ENCODE results near the gene RUVBL1. TPM values are rescaled to one million over a fixed set of nuclear protein-coding genes. Genes with fewer than 3 reads are reported as not detected.

The RUVBL1 gene
- total RNA-seq, 1 experiment from 2014 or later: 94.9 TPM

GRCh38 chr3:128071771-128072453, 51.7 kb downstream of the RUVBL1 start:
- no peaks in the 10 kb centered on the region for H3K9me3 ChIP-seq (ENCODE audit: low read length)
- H3K4me1 ChIP-seq (ENCODE audit: insufficient read depth, low read length): peaks cover 14% of the 10 kb centered on the region
- H2AFZ ChIP-seq (ENCODE audit: low read length): no peak overlapping the region
- ATAC-seq (0 out of 2 replicates have a peak, but pooled peaks have one; percentile 2), DNase-seq (no peak)
- H3K9ac ChIP-seq (ENCODE audit: low read length): no peak overlapping the region
- no TSS peak for BruUV-seq (replicated peaks)
- peaks cover 18% of the 10 kb centered on the region; the same call in 1 of the 2 replicates for H4K20me1 ChIP-seq (ENCODE audit: low read length)
- ChIA-PET POLR2A (ENCODE audit: unreplicated experiment) (no interaction called here), CTCF (no interaction called here)
- intact Hi-C loops (cut with micrococcal nuclease): loop anchor here (10.0 kb wide), 1 partner anchor 63 kb away; no protein-coding TSS in a partner anchor
- H3K36me3 ChIP-seq (ENCODE audit: low read depth, low read length): peaks cover 42% of the 10 kb centered on the region
- H3K4me2 ChIP-seq (ENCODE audit: low read length): no peak overlapping the region
- no peaks in the 10 kb centered on the region for H3K79me2 ChIP-seq (ENCODE audit: low read length)
- H3K27me3 ChIP-seq (ENCODE audit: low read length): no peaks in the 10 kb centered on the region
- no peak overlapping the region for H3K4me3 ChIP-seq (ENCODE audit: low read length)
- H3F3A ChIP-seq (ENCODE audit: low read length, unreplicated experiment): peaks cover 8% of the 10 kb centered on the region
- TF ChIP-seq EZH2 (IDR thresholded peaks at IDR 0.05; ENCODE audit: low read length, unreplicated experiment) (no peak), EZH2phosphoT487 (IDR thresholded peaks at IDR 0.05; ENCODE audit: borderline replicate concordance, low read length) (no peak)
- TF ChIP-seq, protein P1, sequence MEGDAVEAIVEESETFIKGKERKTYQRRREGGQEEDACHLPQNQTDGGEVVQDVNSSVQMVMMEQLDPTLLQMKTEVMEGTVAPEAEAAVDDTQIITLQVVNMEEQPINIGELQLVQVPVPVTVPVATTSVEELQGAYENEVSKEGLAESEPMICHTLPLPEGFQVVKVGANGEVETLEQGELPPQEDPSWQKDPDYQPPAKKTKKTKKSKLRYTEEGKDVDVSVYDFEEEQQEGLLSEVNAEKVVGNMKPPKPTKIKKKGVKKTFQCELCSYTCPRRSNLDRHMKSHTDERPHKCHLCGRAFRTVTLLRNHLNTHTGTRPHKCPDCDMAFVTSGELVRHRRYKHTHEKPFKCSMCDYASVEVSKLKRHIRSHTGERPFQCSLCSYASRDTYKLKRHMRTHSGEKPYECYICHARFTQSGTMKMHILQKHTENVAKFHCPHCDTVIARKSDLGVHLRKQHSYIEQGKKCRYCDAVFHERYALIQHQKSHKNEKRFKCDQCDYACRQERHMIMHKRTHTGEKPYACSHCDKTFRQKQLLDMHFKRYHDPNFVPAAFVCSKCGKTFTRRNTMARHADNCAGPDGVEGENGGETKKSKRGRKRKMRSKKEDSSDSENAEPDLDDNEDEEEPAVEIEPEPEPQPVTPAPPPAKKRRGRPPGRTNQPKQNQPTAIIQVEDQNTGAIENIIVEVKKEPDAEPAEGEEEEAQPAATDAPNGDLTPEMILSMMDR (conservative IDR thresholded peaks at IDR 0.05; ENCODE audit: low read depth, low read length): no peak
- H3K9me2 ChIP-seq (replicated peaks; ENCODE audit: low read length): no peaks in the 10 kb centered on the region
- H3K27ac ChIP-seq (ENCODE audit: low read length): no peak overlapping the region

DNA sequence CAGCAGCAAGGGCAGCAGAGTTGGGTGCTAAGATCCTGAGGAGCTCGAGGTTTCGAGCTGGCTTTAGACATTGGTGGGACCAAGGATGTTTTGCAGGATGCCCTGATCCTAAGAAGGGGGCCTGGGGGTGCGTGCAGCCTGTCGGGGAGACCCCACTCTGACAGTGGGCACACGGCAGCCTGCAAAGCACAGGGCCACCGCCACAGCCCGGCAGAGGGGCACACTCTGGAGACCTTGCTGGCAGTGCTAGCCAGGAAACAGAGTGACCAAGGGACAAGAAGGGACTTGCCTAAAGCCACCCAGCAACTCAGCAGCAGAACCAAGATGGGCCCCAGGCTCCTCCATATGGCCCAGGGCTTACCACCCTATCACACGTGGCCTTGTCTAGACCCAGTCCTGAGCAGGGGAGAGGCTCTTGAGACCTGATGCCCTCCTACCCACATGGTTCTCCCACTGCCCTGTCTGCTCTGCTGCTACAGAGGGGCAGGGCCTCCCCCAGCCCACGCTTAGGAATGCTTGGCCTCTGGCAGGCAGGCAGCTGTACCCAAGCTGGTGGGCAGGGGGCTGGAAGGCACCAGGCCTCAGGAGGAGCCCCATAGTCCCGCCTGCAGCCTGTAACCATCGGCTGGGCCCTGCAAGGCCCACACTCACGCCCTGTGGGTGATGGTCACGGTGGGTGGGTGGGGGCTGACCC, 52.6 kb downstream of the RUVBL1 start:
- no peak for ATAC-seq
- intact Hi-C loops (cut with micrococcal nuclease): loop anchor here (10.0 kb wide), 1 partner anchor 64 kb away; no protein-coding TSS in a partner anchor
- no peak for DNase-seq
- TF ChIP-seq EZH2 (IDR thresholded peaks at IDR 0.05; ENCODE audit: low read length, unreplicated experiment) (no peak), EZH2phosphoT487 (IDR thresholded peaks at IDR 0.05; ENCODE audit: borderline replicate concordance, low read length) (no peak)
- TF ChIP-seq, protein P1 (conservative IDR thresholded peaks at IDR 0.05; ENCODE audit: low read depth, low read length): no peak
- Histone ChIP-seq H3K4me1 (ENCODE audit: insufficient read depth, low read length) (peaks cover 14% of the 10 kb centered on the region), H3K79me2 (ENCODE audit: low read length) (no peaks in the 10 kb centered on the region), H3K4me3 (ENCODE audit: low read length) (no peak overlapping the region), H3K36me3 (ENCODE audit: low read depth, low read length) (peaks cover 50% of the 10 kb centered on the region), H2AFZ (ENCODE audit: low read length) (no peak overlapping the region), H3K9me3 (ENCODE audit: low read length) (no peaks in the 10 kb centered on the region), H4K20me1 (ENCODE audit: low read length) (peaks cover 18% of the 10 kb centered on the region; the same call in 1 of the 2 replicates), H3F3A (ENCODE audit: low read length, unreplicated experiment) (peaks cover 8% of the 10 kb centered on the region), H3K4me2 (ENCODE audit: low read length) (no peak overlapping the region), H3K9ac (ENCODE audit: low read length) (no peak overlapping the region), H3K27me3 (ENCODE audit: low read length) (no peaks in the 10 kb centered on the region), H3K27ac (ENCODE audit: low read length) (no peak overlapping the region), H3K9me2 (replicated peaks; ENCODE audit: low read length) (no peaks in the 10 kb centered on the region)
- BruUV-seq (replicated peaks): no TSS peak
- CTCF ChIA-PET: no interaction called here
- POLR2A ChIA-PET (ENCODE audit: unreplicated experiment): no interaction called here

DNA sequence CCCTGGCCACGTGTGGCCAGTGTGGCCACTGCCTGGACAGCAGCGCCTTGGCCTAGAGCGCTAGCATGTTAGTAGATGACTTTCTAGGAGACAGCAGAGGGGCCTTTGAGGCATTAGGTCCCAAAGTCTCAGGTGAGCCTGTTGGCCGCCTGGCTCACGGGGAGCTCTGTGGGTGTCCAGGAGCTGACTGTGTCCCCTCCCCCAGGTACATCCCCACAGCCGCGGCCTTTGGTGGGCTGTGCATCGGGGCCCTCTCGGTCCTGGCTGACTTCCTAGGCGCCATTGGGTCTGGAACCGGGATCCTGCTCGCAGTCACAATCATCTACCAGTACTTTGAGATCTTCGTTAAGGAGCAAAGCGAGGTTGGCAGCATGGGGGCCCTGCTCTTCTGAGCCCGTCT, 54.3 kb downstream of the RUVBL1 start:
- Histone ChIP-seq H3K4me2 (ENCODE audit: low read length) (no peak overlapping the region), H3K27ac (ENCODE audit: low read length) (no peak overlapping the region), H3K27me3 (ENCODE audit: low read length) (no peaks in the 10 kb centered on the region), H3K9ac (ENCODE audit: low read length) (no peak overlapping the region), H3K36me3 (ENCODE audit: low read depth, low read length) (peaks cover 65% of the 10 kb centered on the region), H3K4me1 (ENCODE audit: insufficient read depth, low read length) (peaks cover 12% of the 10 kb centered on the region), H3F3A (ENCODE audit: low read length, unreplicated experiment) (peaks cover 7% of the 10 kb centered on the region), H3K9me3 (ENCODE audit: low read length) (no peaks in the 10 kb centered on the region), H3K9me2 (replicated peaks; ENCODE audit: low read length) (no peaks in the 10 kb centered on the region), H2AFZ (ENCODE audit: low read length) (no peak overlapping the region), H4K20me1 (ENCODE audit: low read length) (peaks cover 18% of the 10 kb centered on the region; the same call in 1 of the 2 replicates), H3K79me2 (ENCODE audit: low read length) (no peaks in the 10 kb centered on the region), H3K4me3 (ENCODE audit: low read length) (no peak overlapping the region)
- intact Hi-C loops (cut with micrococcal nuclease): no loop called here
- DNase-seq: no peak
- ChIA-PET POLR2A (ENCODE audit: unreplicated experiment) (no interaction called here), CTCF (no interaction called here)
- TF ChIP-seq, protein P1 (conservative IDR thresholded peaks at IDR 0.05; ENCODE audit: low read depth, low read length): no peak
- TF ChIP-seq EZH2phosphoT487 (IDR thresholded peaks at IDR 0.05; ENCODE audit: borderline replicate concordance, low read length) (no peak), EZH2 (IDR thresholded peaks at IDR 0.05; ENCODE audit: low read length, unreplicated experiment) (no peak)
- ATAC-seq: no peak
- no TSS peak for BruUV-seq (replicated peaks)

All from PC-3 (cell line).